Prostate gland (tissue), 2 donors: ENCODE data around the gene TIMM23.
"Not testable (repeated sequence)": the region's sequence is repeated elsewhere in the genome, so short reads cannot be mapped to it uniquely, and the experiment has no call there.

Experiments
- POLR2A ChIP-seq: fragments of 450-650 bp; IDR thresholded peaks from one replicate; pipeline ENCODE4 v1.6.1; 2016; ENCODE audit warnings: antibody characterized with exemption, mild to moderate bottlenecking
- POLR2AphosphoS5 ChIP-seq: sonication (generic); formaldehyde crosslinking; IDR thresholded peaks from one replicate; pipeline ENCODE4 v1.6.1; 2017; ENCODE audit warnings: antibody characterized with exemption
- TF ChIP-seq, protein P1 (sequence below), 4 experiments: fragments of 200-600 bp in 2 of 4; fragments of 450-650 bp in 2 of 4; sonication (generic) in 2 of 4; IDR thresholded peaks; 1 replicate in 3 of 4; 2 replicates in 1 of 4; pipeline ENCODE4 v1.5.1; 2016 to 2019; ENCODE audit warnings: antibody characterized with exemption in 4 of 4, mild to moderate bottlenecking in 2 of 4, moderate library complexity in 2 of 4

DNA sequence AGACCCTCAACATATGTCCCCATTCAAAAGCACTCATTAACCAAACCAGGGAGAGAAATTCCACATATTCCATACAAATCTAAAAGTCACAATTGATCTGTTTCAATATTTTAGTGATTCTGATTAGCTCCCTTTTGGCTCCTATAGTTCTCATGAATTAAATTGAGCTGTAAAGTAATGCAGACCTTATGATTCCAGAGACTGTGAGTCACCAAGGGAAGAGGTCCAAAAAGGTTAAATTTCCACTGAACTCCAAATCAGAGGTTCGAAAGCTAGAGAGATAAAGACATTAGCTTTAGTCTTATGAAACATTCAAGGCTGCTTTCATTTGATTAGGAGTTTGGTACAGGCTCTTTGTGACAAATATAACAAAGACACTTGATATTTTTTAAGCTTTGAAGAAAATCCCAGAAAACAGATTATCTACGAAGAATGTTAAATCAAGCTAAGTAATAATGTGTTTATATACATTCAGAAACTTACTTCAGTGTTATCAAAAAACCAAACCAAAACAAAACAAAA, 33.1 kb upstream of the TIMM23 start:
- TF ChIP-seq, protein P1, sequence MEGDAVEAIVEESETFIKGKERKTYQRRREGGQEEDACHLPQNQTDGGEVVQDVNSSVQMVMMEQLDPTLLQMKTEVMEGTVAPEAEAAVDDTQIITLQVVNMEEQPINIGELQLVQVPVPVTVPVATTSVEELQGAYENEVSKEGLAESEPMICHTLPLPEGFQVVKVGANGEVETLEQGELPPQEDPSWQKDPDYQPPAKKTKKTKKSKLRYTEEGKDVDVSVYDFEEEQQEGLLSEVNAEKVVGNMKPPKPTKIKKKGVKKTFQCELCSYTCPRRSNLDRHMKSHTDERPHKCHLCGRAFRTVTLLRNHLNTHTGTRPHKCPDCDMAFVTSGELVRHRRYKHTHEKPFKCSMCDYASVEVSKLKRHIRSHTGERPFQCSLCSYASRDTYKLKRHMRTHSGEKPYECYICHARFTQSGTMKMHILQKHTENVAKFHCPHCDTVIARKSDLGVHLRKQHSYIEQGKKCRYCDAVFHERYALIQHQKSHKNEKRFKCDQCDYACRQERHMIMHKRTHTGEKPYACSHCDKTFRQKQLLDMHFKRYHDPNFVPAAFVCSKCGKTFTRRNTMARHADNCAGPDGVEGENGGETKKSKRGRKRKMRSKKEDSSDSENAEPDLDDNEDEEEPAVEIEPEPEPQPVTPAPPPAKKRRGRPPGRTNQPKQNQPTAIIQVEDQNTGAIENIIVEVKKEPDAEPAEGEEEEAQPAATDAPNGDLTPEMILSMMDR (IDR thresholded peaks at IDR 0.05), result not testable (repeated sequence)
- not testable (repeated sequence) for TF ChIP-seq POLR2A, POLR2AphosphoS5
